CD4-positive, alpha-beta T cell treated with Interleukin-15 for 4 hours (primary cell): ENCODE results near the gene ATP6V1A.
"Not testable (repeated sequence)": the region's sequence is repeated elsewhere in the genome, so short reads cannot be mapped to it uniquely, and the experiment has no call there.

ENCODE experiments used
- DNase-seq: peaks from one replicate; pipeline ENCODE4 v3.0.0-alpha.2; 2020; ENCODE audit warnings: low spot score

ATP6V1A gene

GRCh38 chr3:113828600-113828999 lies 81.8 kb downstream of the ATP6V1A start:
- DNase-seq: no peak

- DNase-seq: no peak
These were observed 82.9 kb downstream of the ATP6V1A start for GRCh38 chr3:113829576-113830354.

GRCh38 chr3:113831103-113831355 lies 84.2 kb downstream of the ATP6V1A start:
- no peak for DNase-seq

GRCh38 chr3:113832477-113833164 lies 85.8 kb downstream of the ATP6V1A start:
- DNase-seq: no peak

- no peak for DNase-seq
These were observed 88.1 kb downstream of the ATP6V1A start for GRCh38 chr3:113834983-113835382.

GRCh38 chr3:113838631-113839209 lies 91.9 kb downstream of the ATP6V1A start, which contains the start of gene GRAMD1C:
GRAMD1C (plus strand) TSS chr3:113838788; CDS start chr3:113838910, 122 bp downstream.
- peak; percentile 87 for DNase-seq

- DNase-seq: no peak
These were observed 92.7 kb downstream of the ATP6V1A start for GRCh38 chr3:113839551-113839950.

- DNase-seq: peak; percentile 39
These were observed 97.9 kb downstream of the ATP6V1A start for GRCh38 chr3:113844622-113845222.

- no peak for DNase-seq
These were observed 100.4 kb downstream of the ATP6V1A start for GRCh38 chr3:113847247-113847646.

- DNase-seq: no peak
These were observed 101.0 kb downstream of the ATP6V1A start for GRCh38 chr3:113847664-113848461.

GRCh38 chr3:113849071-113849470 lies 102.2 kb downstream of the ATP6V1A start:
- not testable (repeated sequence) for DNase-seq

GRCh38 chr3:113849841-113850240 lies 103.0 kb downstream of the ATP6V1A start:
- not testable (repeated sequence) for DNase-seq

- DNase-seq: not testable (repeated sequence)
These were observed 103.6 kb downstream of the ATP6V1A start for GRCh38 chr3:113850391-113850790.

- DNase-seq: no peak
These were observed 105.7 kb downstream of the ATP6V1A start for GRCh38 chr3:113852506-113852905.
